NCI-H82 treated with DMSO at 0.1 percent for 48 hours (cell line): ENCODE results near the gene DNER.

ENCODE experiments used
- DNase-seq: peaks from one replicate; lab custom pipeline; 2025; ENCODE audit not compliant: unreplicated experiment; lab: John Stamatoyannopoulos, UW

Gene DNER

GRCh38 chr2:229674830-229675530 lies 39.4 kb downstream of the DNER start:
- DNase-seq: no peak

- DNase-seq: no peak
Measured at GRCh38 chr2:229673676-229674075, 40.7 kb downstream of the DNER start.

GRCh38 chr2:229672021-229672420 lies 42.3 kb downstream of the DNER start:
- no peak for DNase-seq

GRCh38 chr2:229669841-229670240 lies 44.5 kb downstream of the DNER start:
- no peak for DNase-seq

- DNase-seq: no peak
Measured at GRCh38 chr2:229666811-229667210, 47.5 kb downstream of the DNER start.

GRCh38 chr2:229665158-229665557 lies 49.2 kb downstream of the DNER start:
- no peak for DNase-seq

GRCh38 chr2:229661478-229661877 lies 52.9 kb downstream of the DNER start:
- no peak for DNase-seq

- DNase-seq: no peak
Measured at GRCh38 chr2:229660951-229661350, 53.4 kb downstream of the DNER start.

GRCh38 chr2:229660391-229660790 lies 54.0 kb downstream of the DNER start:
- no peak for DNase-seq

- no peak for DNase-seq
Measured at GRCh38 chr2:229658004-229658403, 56.4 kb downstream of the DNER start.

- no peak for DNase-seq
Measured at GRCh38 chr2:229654437-229654836, 59.9 kb downstream of the DNER start.

GRCh38 chr2:229653531-229653930 lies 60.8 kb downstream of the DNER start:
- no peak for DNase-seq

GRCh38 chr2:229652796-229653195 lies 61.6 kb downstream of the DNER start:
- DNase-seq: no peak

- DNase-seq: no peak
Measured at GRCh38 chr2:229650901-229651300, 63.5 kb downstream of the DNER start.

GRCh38 chr2:229650059-229650458 lies 64.3 kb downstream of the DNER start:
- DNase-seq: no peak

- no peak for DNase-seq
Measured at GRCh38 chr2:229646186-229646723, 68.1 kb downstream of the DNER start.

GRCh38 chr2:229642371-229642770 lies 72.0 kb downstream of the DNER start:
- no peak for DNase-seq

- DNase-seq: no peak
Measured at GRCh38 chr2:229641676-229642075, 72.7 kb downstream of the DNER start.

- no peak for DNase-seq
Measured at GRCh38 chr2:229640636-229641035, 73.7 kb downstream of the DNER start.

- no peak for DNase-seq
Measured at GRCh38 chr2:229636571-229636970, 77.8 kb downstream of the DNER start.

- DNase-seq: no peak
Measured at GRCh38 chr2:229635371-229635680, 79.0 kb downstream of the DNER start.

GRCh38 chr2:229634601-229635370 lies 79.6 kb downstream of the DNER start:
- DNase-seq: no peak
